ENCODE data around the gene MRPL54.

MRPL54 gene

DNA sequence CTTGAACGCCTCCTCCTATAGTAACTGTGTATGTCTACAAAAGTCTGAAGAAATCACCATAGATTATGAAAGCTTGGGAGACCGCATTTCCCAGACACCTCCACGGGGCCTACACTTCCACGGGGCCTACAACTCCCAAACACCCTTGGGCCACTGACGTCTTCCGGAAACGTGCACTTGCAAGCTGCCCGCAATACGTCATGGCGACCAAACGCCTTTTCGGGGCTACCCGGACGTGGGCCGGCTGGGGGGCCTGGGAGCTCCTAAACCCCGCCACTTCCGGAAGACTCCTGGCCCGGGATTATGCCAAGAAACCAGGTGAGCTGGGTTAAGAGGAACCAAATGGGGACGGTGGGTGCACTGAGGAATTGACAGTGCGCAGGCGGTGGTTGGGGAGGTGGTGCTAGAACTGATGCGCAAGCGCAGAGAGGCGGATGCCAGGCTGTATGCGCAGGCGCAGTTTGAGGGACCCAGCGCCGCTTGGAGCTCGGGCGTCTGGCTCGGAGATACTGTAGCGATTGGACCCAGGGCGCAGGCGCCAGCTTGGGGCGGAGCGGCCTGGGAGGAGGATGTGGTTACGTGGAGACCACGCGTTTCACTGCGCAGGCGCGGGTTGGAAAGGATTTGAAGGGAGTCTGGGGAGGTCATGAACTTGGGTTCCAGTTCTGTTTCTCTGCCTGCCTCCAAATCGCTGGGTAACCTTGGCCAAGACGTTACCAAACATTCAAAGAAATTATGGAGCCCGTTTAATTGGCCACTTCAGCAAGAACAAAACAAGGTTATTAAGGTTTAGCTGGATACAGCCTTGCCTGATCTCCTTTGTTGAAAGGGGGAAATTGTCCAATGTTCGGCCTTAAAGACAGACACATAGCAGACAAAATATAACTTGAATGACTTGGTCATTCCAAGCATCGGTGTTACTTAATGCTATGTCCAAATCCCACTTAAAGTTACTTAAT lies at the start of gene MRPL54:
TSS of gene MRPL54 (plus strand) at position 182 of the 959 bp plus-strand sequence. CDS start at position 201, 19 bp downstream.
- Histone ChIP-seq H3K79me2 (ENCODE audit: low read length) (peaks cover 33% of the 10 kb centered on the region), H3K27ac (ENCODE audit: low read length) (peak within 1 kb of the TSS; percentile 91), H3K36me3 (replicated peaks; ENCODE audit: low read depth, low read length) (peaks cover 17% of the 10 kb centered on the region), H3K9me3 (ENCODE audit: insufficient read depth, low read length) (no peaks in the 10 kb centered on the region), H3K4me1 (ENCODE audit: low read length) (peaks cover 7% of the 10 kb centered on the region), H3K9ac (ENCODE audit: low read length) (peak within 1 kb of the TSS; percentile 97), H3K27me3 (ENCODE audit: low read depth, low read length) (no peaks in the 10 kb centered on the region), H3K4me3 (ENCODE audit: low read length) (peak within 1 kb of the TSS; percentile 96), H4K20me1 (ENCODE audit: insufficient read depth, low read length) (no peaks in the 10 kb centered on the region), H2AFZ (ENCODE audit: low read depth, low read length) (peak within 1 kb of the TSS; percentile 85), H3K4me2 (ENCODE audit: low read length) (peak within 1 kb of the TSS; percentile 69)
- TF ChIP-seq EZH2phosphoT487 (IDR thresholded peaks at IDR 0.05; ENCODE audit: low read depth): no peak
- TF ChIP-seq, protein P1, sequence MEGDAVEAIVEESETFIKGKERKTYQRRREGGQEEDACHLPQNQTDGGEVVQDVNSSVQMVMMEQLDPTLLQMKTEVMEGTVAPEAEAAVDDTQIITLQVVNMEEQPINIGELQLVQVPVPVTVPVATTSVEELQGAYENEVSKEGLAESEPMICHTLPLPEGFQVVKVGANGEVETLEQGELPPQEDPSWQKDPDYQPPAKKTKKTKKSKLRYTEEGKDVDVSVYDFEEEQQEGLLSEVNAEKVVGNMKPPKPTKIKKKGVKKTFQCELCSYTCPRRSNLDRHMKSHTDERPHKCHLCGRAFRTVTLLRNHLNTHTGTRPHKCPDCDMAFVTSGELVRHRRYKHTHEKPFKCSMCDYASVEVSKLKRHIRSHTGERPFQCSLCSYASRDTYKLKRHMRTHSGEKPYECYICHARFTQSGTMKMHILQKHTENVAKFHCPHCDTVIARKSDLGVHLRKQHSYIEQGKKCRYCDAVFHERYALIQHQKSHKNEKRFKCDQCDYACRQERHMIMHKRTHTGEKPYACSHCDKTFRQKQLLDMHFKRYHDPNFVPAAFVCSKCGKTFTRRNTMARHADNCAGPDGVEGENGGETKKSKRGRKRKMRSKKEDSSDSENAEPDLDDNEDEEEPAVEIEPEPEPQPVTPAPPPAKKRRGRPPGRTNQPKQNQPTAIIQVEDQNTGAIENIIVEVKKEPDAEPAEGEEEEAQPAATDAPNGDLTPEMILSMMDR (IDR thresholded peaks at IDR 0.05; ENCODE audit: low read depth, low read length): no peak

DNA sequence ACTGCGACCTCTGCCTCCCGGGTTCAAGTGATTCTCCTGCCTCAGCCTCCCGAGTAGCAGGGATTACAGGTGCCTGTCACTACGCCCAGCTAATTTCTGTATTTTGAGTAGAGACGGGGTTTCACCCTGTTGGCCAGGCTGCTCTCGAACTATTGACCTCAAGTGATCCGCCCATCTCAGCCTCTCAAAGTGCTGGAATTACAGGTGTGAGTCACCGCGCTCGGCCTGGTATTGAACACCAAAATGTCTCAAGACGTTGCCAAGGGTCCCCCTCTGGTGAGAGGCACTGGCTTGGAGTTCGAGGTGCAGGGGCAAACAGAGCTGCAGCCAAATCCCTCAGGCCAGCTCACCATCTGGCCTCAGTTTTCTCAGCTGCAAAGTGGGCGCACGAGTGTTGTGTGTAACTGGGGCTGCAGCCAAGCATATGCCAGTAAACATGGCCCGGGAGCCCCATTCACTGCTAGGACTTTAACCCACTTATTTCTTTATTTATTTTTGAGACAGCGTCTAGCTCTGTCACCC lies 46.3 kb upstream of the MRPL54 start:
- no peak overlapping the region for H3K4me3 ChIP-seq (ENCODE audit: low read length)
- no peak overlapping the region for H3K4me2 ChIP-seq (ENCODE audit: low read length)
- no peaks in the 10 kb centered on the region for H3K9me3 ChIP-seq (ENCODE audit: insufficient read depth, low read length)
- no peaks in the 10 kb centered on the region for H3K4me1 ChIP-seq (ENCODE audit: low read length)
- H3K27ac ChIP-seq (ENCODE audit: low read length): no peak overlapping the region
- H4K20me1 ChIP-seq (ENCODE audit: insufficient read depth, low read length): no peaks in the 10 kb centered on the region
- H3K9ac ChIP-seq (ENCODE audit: low read length): no peak overlapping the region
- no peak overlapping the region for H2AFZ ChIP-seq (ENCODE audit: low read depth, low read length)
- no peaks in the 10 kb centered on the region for H3K36me3 ChIP-seq (replicated peaks; ENCODE audit: low read depth, low read length)
- TF ChIP-seq, protein P1 (IDR thresholded peaks at IDR 0.05; ENCODE audit: low read depth, low read length): no peak
- TF ChIP-seq EZH2phosphoT487 (IDR thresholded peaks at IDR 0.05; ENCODE audit: low read depth): no peak
- H3K27me3 ChIP-seq (ENCODE audit: low read depth, low read length): peaks cover 8% of the 10 kb centered on the region; the same call in 1 of the 2 replicates
- H3K79me2 ChIP-seq (ENCODE audit: low read length): no peaks in the 10 kb centered on the region

DNA sequence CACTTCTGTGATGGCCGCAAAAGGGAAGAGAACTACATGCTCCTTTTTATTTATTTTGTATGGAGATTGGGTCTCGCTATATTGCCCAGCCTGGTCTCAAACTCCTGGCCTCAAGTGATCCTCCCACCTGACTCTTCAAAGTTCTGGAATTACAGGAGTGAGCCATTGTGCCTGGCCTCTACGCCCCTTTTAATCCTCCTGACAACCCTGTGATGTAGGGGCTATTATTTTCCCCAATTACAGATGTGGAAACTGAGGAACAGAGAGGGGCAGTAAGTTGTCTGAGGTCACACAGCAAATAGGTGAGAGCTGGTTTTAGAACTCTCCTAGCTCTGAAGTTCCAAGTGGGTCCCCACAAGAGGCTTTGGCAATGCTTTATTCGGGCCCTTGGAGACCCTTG lies 42.6 kb upstream of the MRPL54 start:
- Histone ChIP-seq H3K4me1 (ENCODE audit: low read length) (no peaks in the 10 kb centered on the region), H2AFZ (ENCODE audit: low read depth, low read length) (no peak overlapping the region), H3K79me2 (ENCODE audit: low read length) (no peaks in the 10 kb centered on the region), H3K27ac (ENCODE audit: low read length) (no peak overlapping the region), H3K27me3 (ENCODE audit: low read depth, low read length) (peaks cover 9% of the 10 kb centered on the region; the same call in 1 of the 2 replicates), H3K4me3 (ENCODE audit: low read length) (no peak overlapping the region), H3K36me3 (replicated peaks; ENCODE audit: low read depth, low read length) (no peaks in the 10 kb centered on the region), H3K9ac (ENCODE audit: low read length) (no peak overlapping the region), H3K9me3 (ENCODE audit: insufficient read depth, low read length) (no peaks in the 10 kb centered on the region), H3K4me2 (ENCODE audit: low read length) (no peak overlapping the region), H4K20me1 (ENCODE audit: insufficient read depth, low read length) (no peaks in the 10 kb centered on the region)
- no peak for TF ChIP-seq EZH2phosphoT487 (IDR thresholded peaks at IDR 0.05; ENCODE audit: low read depth)
- TF ChIP-seq, protein P1 (IDR thresholded peaks at IDR 0.05; ENCODE audit: low read depth, low read length): no peak

DNA sequence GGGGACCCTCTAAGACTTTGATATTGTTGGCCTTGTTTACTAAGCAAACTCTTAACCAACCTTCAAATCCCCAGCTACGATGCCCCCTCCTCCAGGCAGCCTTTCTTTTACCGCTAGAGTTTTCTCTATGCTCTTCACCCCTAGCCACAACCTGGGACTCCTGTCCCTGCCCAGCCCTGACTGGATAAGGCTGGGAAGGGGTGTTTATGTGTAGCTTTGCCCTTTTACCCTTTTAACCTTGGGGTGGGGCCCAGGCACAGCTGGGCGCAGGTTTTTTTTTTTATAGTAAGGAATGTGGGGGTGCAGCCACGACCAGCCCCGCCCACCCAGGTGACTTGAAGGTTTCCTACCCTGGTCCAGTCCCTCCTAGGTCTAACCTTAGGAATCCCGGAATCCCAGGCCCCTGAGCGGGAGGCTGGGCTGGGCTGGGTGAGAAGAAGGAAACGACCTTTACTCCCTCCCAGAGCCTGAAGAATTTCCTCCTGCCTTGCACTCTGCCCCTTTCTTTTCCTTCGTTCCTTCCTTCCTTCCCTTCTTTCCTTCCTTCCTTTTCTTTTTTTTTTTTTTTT lies 42.0 kb upstream of the MRPL54 start:
- H3K79me2 ChIP-seq (ENCODE audit: low read length): no peaks in the 10 kb centered on the region
- no peak overlapping the region for H3K9ac ChIP-seq (ENCODE audit: low read length)
- no peak overlapping the region for H3K4me2 ChIP-seq (ENCODE audit: low read length)
- H2AFZ ChIP-seq (ENCODE audit: low read depth, low read length): no peak overlapping the region
- no peak for TF ChIP-seq EZH2phosphoT487 (IDR thresholded peaks at IDR 0.05; ENCODE audit: low read depth)
- TF ChIP-seq, protein P1 (IDR thresholded peaks at IDR 0.05; ENCODE audit: low read depth, low read length): no peak
- H4K20me1 ChIP-seq (ENCODE audit: insufficient read depth, low read length): no peaks in the 10 kb centered on the region
- no peaks in the 10 kb centered on the region for H3K9me3 ChIP-seq (ENCODE audit: insufficient read depth, low read length)
- no peaks in the 10 kb centered on the region for H3K36me3 ChIP-seq (replicated peaks; ENCODE audit: low read depth, low read length)
- no peaks in the 10 kb centered on the region for H3K4me1 ChIP-seq (ENCODE audit: low read length)
- H3K27ac ChIP-seq (ENCODE audit: low read length): no peak overlapping the region
- H3K4me3 ChIP-seq (ENCODE audit: low read length): no peak overlapping the region
- H3K27me3 ChIP-seq (ENCODE audit: low read depth, low read length): peaks cover 9% of the 10 kb centered on the region; the same call in 1 of the 2 replicates
